Ectodermal cell (in vitro differentiated cells): ENCODE data around the gene MCAM.
A peak's percentile ranks its signal among the peaks of the same experiment; 100 is the strongest.

Experiments
- H3K27ac ChIP-seq: 2 replicates; pipeline ENCODE4 v1.7.0; 2013; ENCODE audit warnings: mild to moderate bottlenecking, low read depth, low read length; ENCODE audit not compliant: insufficient read depth, poor library complexity, severe bottlenecking
- H3K27me3 ChIP-seq: 2 replicates; pipeline ENCODE4 v1.7.0; 2013; ENCODE audit warnings: mild to moderate bottlenecking, low read length; ENCODE audit not compliant: insufficient read depth, control insufficient read depth, poor library complexity, severe bottlenecking
- H3K36me3 ChIP-seq: one replicate; pipeline ENCODE4 v1.7.0; 2013; ENCODE audit warnings: low read length; ENCODE audit not compliant: control insufficient read depth, insufficient read depth
- H3K4me1 ChIP-seq: one replicate; pipeline ENCODE4 v1.7.0; 2013; ENCODE audit warnings: low read length; ENCODE audit not compliant: control insufficient read depth, insufficient read depth
- H3K4me3 ChIP-seq: 2 replicates; pipeline ENCODE4 v1.7.0; 2013; ENCODE audit warnings: low read depth, low read length, control low read depth; ENCODE audit not compliant: insufficient read depth
- H3K9me3 ChIP-seq: 2 replicates; pipeline ENCODE4 v1.7.0; 2013; ENCODE audit warnings: mild to moderate bottlenecking, low read length, moderate library complexity; ENCODE audit not compliant: control insufficient read depth
- WGBS, 2 experiments: methylation state at CpG; one replicate each; pipeline ENCODE4 v1.1.7; 2013; ENCODE audit warnings: missing lambda C conversion rate in 2 of 2; 5-methylcytosine and 5-hydroxymethylcytosine counted together

Gene MCAM

GRCh38 chr11:119338965-119339588, 22.1 kb upstream of the MCAM start:
- peak overlapping the region; percentile 39 for H3K4me3 ChIP-seq
- peaks cover 5% of the 10 kb centered on the region for H3K36me3 ChIP-seq
- no peak overlapping the region for H3K27ac ChIP-seq
- no peaks in the 10 kb centered on the region for H3K9me3 ChIP-seq
- 62 to 63% methylated on average over 11 of the region's 11 CpGs for WGBS, 2 experiments
- peaks cover 40% of the 10 kb centered on the region for H3K27me3 ChIP-seq
- peaks cover 45% of the 10 kb centered on the region for H3K4me1 ChIP-seq

GRCh38 chr11:119338318-119338890, 21.5 kb upstream of the MCAM start:
- peak overlapping the region; percentile 24 for H3K4me3 ChIP-seq
- WGBS, 2 experiments, result 7 to 8% methylated on average over 17 of the region's 17 CpGs

GRCh38 chr11:119337581-119338317, 20.8 kb upstream of the MCAM start:
- whole genome bisulfite sequencing, 2 experiments, result 19 to 25% methylated on average over 9 of the region's 9 CpGs
- H3K27me3 ChIP-seq, result peaks cover 39% of the 10 kb centered on the region
- H3K36me3 ChIP-seq, result peaks cover 5% of the 10 kb centered on the region
- peaks cover 45% of the 10 kb centered on the region for H3K4me1 ChIP-seq
- no peaks in the 10 kb centered on the region for H3K9me3 ChIP-seq
- H3K4me3 ChIP-seq, result peak overlapping the region; percentile 24
- H3K27ac ChIP-seq, result peak overlapping the region; percentile 90

More at GRCh38 chr11:119338318-119338890, 21.5 kb upstream of the MCAM start:
- H3K4me1 ChIP-seq, result peaks cover 45% of the 10 kb centered on the region
- no peaks in the 10 kb centered on the region for H3K9me3 ChIP-seq
- peaks cover 5% of the 10 kb centered on the region for H3K36me3 ChIP-seq
- H3K27me3 ChIP-seq, result peaks cover 40% of the 10 kb centered on the region
- H3K27ac ChIP-seq, result peak overlapping the region; percentile 90

- H3K4me3 ChIP-seq, result no peak overlapping the region
- 92 to 93% methylated on average over 9 of the region's 9 CpGs for WGBS, 2 experiments
These were observed 20.0 kb upstream of the MCAM start for GRCh38 chr11:119336744-119337469.

GRCh38 chr11:119335655-119336543, 19.0 kb upstream of the MCAM start:
- peak overlapping the region; percentile 97 for H3K4me3 ChIP-seq
- H3K27ac ChIP-seq, result no peak overlapping the region
- WGBS, 2 experiments, result 92% methylated on average over 30 of the region's 30 CpGs
- peaks cover 35% of the 10 kb centered on the region for H3K4me1 ChIP-seq
- H3K9me3 ChIP-seq, result no peaks in the 10 kb centered on the region
- H3K36me3 ChIP-seq, result peaks cover 5% of the 10 kb centered on the region
- peaks cover 23% of the 10 kb centered on the region for H3K27me3 ChIP-seq

More at GRCh38 chr11:119336744-119337469, 20.0 kb upstream of the MCAM start:
- H3K4me1 ChIP-seq, result peaks cover 45% of the 10 kb centered on the region
- peak overlapping the region; percentile 90 for H3K27ac ChIP-seq
- H3K27me3 ChIP-seq, result peaks cover 33% of the 10 kb centered on the region
- peaks cover 5% of the 10 kb centered on the region for H3K36me3 ChIP-seq
- H3K9me3 ChIP-seq, result no peaks in the 10 kb centered on the region

GRCh38 chr11:119335091-119335654, 18.2 kb upstream of the MCAM start:
- H3K4me3 ChIP-seq, result peak overlapping the region; percentile 97
- 83 to 85% methylated on average over 15 of the region's 15 CpGs for WGBS, 2 experiments
- H3K4me1 ChIP-seq, result peaks cover 31% of the 10 kb centered on the region
- H3K27ac ChIP-seq, result no peak overlapping the region
- H3K27me3 ChIP-seq, result peaks cover 15% of the 10 kb centered on the region
- H3K36me3 ChIP-seq, result peaks cover 5% of the 10 kb centered on the region
- no peaks in the 10 kb centered on the region for H3K9me3 ChIP-seq

- Histone ChIP-seq H3K36me3 (peaks cover 5% of the 10 kb centered on the region), H3K4me3 (peak within 1 kb of the TSS; percentile 97), H3K27ac (peak within 1 kb of the TSS; percentile 57), H3K4me1 (peaks cover 31% of the 10 kb centered on the region), H3K27me3 (peaks cover 8% of the 10 kb centered on the region), H3K9me3 (no peaks in the 10 kb centered on the region)
- WGBS, 2 experiments, result 0% methylated on average over 54 of the region's 54 CpGs
These were observed 17.4 kb upstream of the MCAM start, which contains the start of gene RNF26 for GRCh38 chr11:119334174-119334930. Gene RNF26, plus strand, starts transcription at chr11:119334527. Its CDS starts 596 bp downstream, at chr11:119335123.

- Histone ChIP-seq H3K4me3 (no peak overlapping the region), H3K36me3 (peaks cover 5% of the 10 kb centered on the region), H3K27ac (peak overlapping the region; percentile 75), H3K27me3 (no peaks in the 10 kb centered on the region), H3K9me3 (no peaks in the 10 kb centered on the region), H3K4me1 (peaks cover 23% of the 10 kb centered on the region)
- 66 to 70% methylated on average over 4 of the region's 4 CpGs for WGBS, 2 experiments
These were observed 15.3 kb upstream of the MCAM start for GRCh38 chr11:119332111-119332765.
